ENCODE data around the gene NUDT16L1. TPM values are rescaled to one million over a fixed set of nuclear protein-coding genes. Genes with fewer than 3 reads are reported as not detected.

The NUDT16L1 gene
- total and polyA plus RNA-seq, 9 of the 15 experiments (the other 6 are each of a cell fraction or from before 2014, with no cell fraction given): 1.4 to 37.6 (median 13.7) TPM

- Histone ChIP-seq H3K36me3 (ENCODE audit: control insufficient read depth, insufficient read depth, low read length) (peaks cover 61% of the 10 kb centered on the region), H3K79me2 (ENCODE audit: control insufficient read depth, insufficient read depth, low read length) (no peaks in the 10 kb centered on the region), H4K20me1 (replicated peaks; ENCODE audit: control insufficient read depth, insufficient read depth, low read length) (no peaks in the 10 kb centered on the region; the same call in 1 of the 2 replicates), H3K4me2 (ENCODE audit: insufficient read depth, low read length) (no peak overlapping the region), H3K9ac (ENCODE audit: insufficient read depth in 1 of 2, low read depth in 2 of 2, low read length in 2 of 2) (peak overlapping the region in 1 of 2 experiments; percentile 77; a peak in 2 of 4 replicates), H3K27me3 (ENCODE audit: control insufficient read depth in 2 of 2, insufficient read depth in 2 of 2, low read length in 2 of 2) (no peaks in the 10 kb centered on the region), H3K9me3 (replicated peaks; ENCODE audit: control insufficient read depth, insufficient read depth, low read depth, low read length) (no peaks in the 10 kb centered on the region), H3K9me1 (ENCODE audit: control insufficient read depth, insufficient read depth, low read length) (no peaks in the 10 kb centered on the region), H3K4me3 (no peak overlapping the region), H2AFZ (ENCODE audit: low read depth, low read length) (no peak overlapping the region), H3K4me1 (replicated peaks in 1 of 2; ENCODE audit: control insufficient read depth in 2 of 2, insufficient read depth in 2 of 2, low read length in 2 of 2) (peaks cover 0 to 30% of the 10 kb centered on the region in 2 experiments; a peak in 2 of 5 replicates), H3K27ac (ENCODE audit: extremely low read depth, low read depth, low read length) (no peak overlapping the region)
- TF ChIP-seq CEBPB (tag; IDR thresholded peaks at IDR 0.05) (peak; percentile 41; the same call in 1 of the 2 replicates), ATF3 (IDR thresholded peaks at IDR 0.05) (no peak), ATF3 (CRISPR knock-in tag; conservative IDR thresholded peaks at IDR 0.05) (no peak), YY1 (IDR thresholded peaks at IDR 0.05; ENCODE audit: borderline replicate concordance in 1 of 3, control insufficient read depth in 1 of 3, extremely low read depth in 1 of 3, insufficient read depth in 3 of 3, insufficient read length in 1 of 3, insufficient replicate concordance in 2 of 3, low read depth in 1 of 3, low read length in 2 of 3) (no peak), NELFE (IDR thresholded peaks at IDR 0.05; ENCODE audit: insufficient read depth, insufficient read length) (no peak), TAF7 (tag; IDR thresholded peaks at IDR 0.05) (no peak), NFIC (IDR thresholded peaks at IDR 0.05) (peak; percentile 35), ZNF133 (CRISPR knock-in tag; IDR thresholded peaks at IDR 0.05) (no peak), ZNF253 (CRISPR knock-in tag; conservative IDR thresholded peaks at IDR 0.05) (no peak), ZNF518B (CRISPR knock-in tag; IDR thresholded peaks at IDR 0.05) (no peak), MBD2 (IDR thresholded peaks at IDR 0.05; ENCODE audit: borderline replicate concordance, low read depth) (no peak), TCF7L2 (IDR thresholded peaks at IDR 0.05; ENCODE audit: low read depth, low read length) (no peak), RBM17 (IDR thresholded peaks at IDR 0.05; ENCODE audit: borderline replicate concordance, low read depth, low read length) (no peak), ZNF699 (CRISPR knock-in tag; IDR thresholded peaks at IDR 0.05; ENCODE audit: insufficient replicate concordance) (no peak), SRSF7 (optimal IDR thresholded peaks at IDR 0.05; ENCODE audit: low read depth, low read length) (no peak)
- BruUV-seq (replicated peaks): no TSS peak
- in situ Hi-C loops (cut with MboI) (no loop called here), intact Hi-C loops (cut with micrococcal nuclease) (no loop called here)
- ChIA-PET POLR2A (interaction anchor here (0.6 kb wide), 2 partner anchors 11 to 270 kb away, joined by 3 read pairs; no protein-coding TSS in a partner anchor), CTCF (ENCODE audit: low intra/inter-chr PET ratio) (no interaction called here)
- 82% methylated on average over 23 of the region's 25 CpGs for WGBS (ENCODE audit: insufficient coverage, low coverage, missing lambda C conversion rate)
- ATAC-seq (peak; percentile 47; the same call in 1 of the 3 replicates), FAIRE-seq (no peak), DNase-seq (ENCODE audit: extremely low read depth in 1 of 4, low spot score in 3 of 4) (no peak)
Measured at GRCh38 chr16:4663777-4664465, 29.4 kb upstream of the NUDT16L1 start.
